ENCODE measurements around the gene LMBR1. TPM values are rescaled to one million over a fixed set of nuclear protein-coding genes. Genes with fewer than 3 reads are reported as not detected.

The LMBR1 gene
- total and polyA plus RNA-seq, 4 donors, result 11.2 to 35.7 (median 17.9) TPM

- TF ChIP-seq CTCF (IDR thresholded peaks at IDR 0.05; ENCODE audit: low read depth, low read length, missing input control), result no peak
- no peak for TF ChIP-seq SP1 (IDR thresholded peaks at IDR 0.05)
- no peak for TF ChIP-seq YY1 (IDR thresholded peaks at IDR 0.05)
- TF ChIP-seq MAX (IDR thresholded peaks at IDR 0.05), result no peak
- TF ChIP-seq JUND (IDR thresholded peaks at IDR 0.05), result no peak
- TF ChIP-seq TAF1 (conservative IDR thresholded peaks at IDR 0.05), result no peak
- TF ChIP-seq HNF4G (IDR thresholded peaks at IDR 0.05), result no peak
- no peak for TF ChIP-seq ATF3 (IDR thresholded peaks at IDR 0.05)
- TF ChIP-seq EGR1 (IDR thresholded peaks at IDR 0.05; ENCODE audit: low read depth in 2 of 2), result no peak
- no peak for TF ChIP-seq RXRA (IDR thresholded peaks at IDR 0.05)
Measured at GRCh38 chr7:156667110-156667426, 225.9 kb downstream of the LMBR1 start (continued).

- Histone ChIP-seq H3K36me3 (ENCODE audit: control insufficient read depth in 4 of 4, insufficient read depth in 3 of 4, low read depth in 1 of 4, low read length in 3 of 4) (peaks cover 0 to 4% (median 1%) of the 10 kb centered on the region in 4 donors), H3K4me1 (ENCODE audit: control insufficient read depth in 4 of 4, insufficient read depth in 4 of 4, low read length in 3 of 4) (peaks cover 0 to 3% (median 0%) of the 10 kb centered on the region in 4 donors), H3K9ac (ENCODE audit: low read depth in 1 of 2, low read length in 2 of 2) (no peak overlapping the region), H3K4me3 (ENCODE audit: low read depth in 1 of 3, low read length in 3 of 3) (no peak overlapping the region), H3K9me3 (ENCODE audit: control insufficient read depth in 4 of 4, low read length in 3 of 4) (no peaks in the 10 kb centered on the region), H3K27ac (ENCODE audit: low read depth in 1 of 2, low read length in 2 of 2) (no peak overlapping the region), H3K27me3 (ENCODE audit: control insufficient read depth in 4 of 4, insufficient read depth in 4 of 4, low read length in 3 of 4) (no peaks in the 10 kb centered on the region)
- DNase-seq (ENCODE audit: low spot score), result no peak
- 78% methylated on average over 8 of the region's 8 CpGs for WGBS
- TF ChIP-seq EGR1 (IDR thresholded peaks at IDR 0.05; ENCODE audit: low read depth in 2 of 2) (no peak), FOXA2 (IDR thresholded peaks at IDR 0.05) (no peak), FOXA1 (IDR thresholded peaks at IDR 0.05) (no peak), HNF4A (conservative IDR thresholded peaks at IDR 0.05) (no peak), NR2F2 (IDR thresholded peaks at IDR 0.05) (no peak), CTCF (IDR thresholded peaks at IDR 0.05; ENCODE audit: low read depth, low read length, missing input control) (no peak), RXRA (IDR thresholded peaks at IDR 0.05) (no peak), RAD21 (IDR thresholded peaks at IDR 0.05) (no peak), JUND (IDR thresholded peaks at IDR 0.05) (no peak), YY1 (IDR thresholded peaks at IDR 0.05) (no peak)
Measured at GRCh38 chr7:156666368-156667109, 226.4 kb downstream of the LMBR1 start.

- 97% methylated on average over 4 of the region's 4 CpGs for WGBS
- no peaks in the 10 kb centered on the region for H3K9me3 ChIP-seq (ENCODE audit: control insufficient read depth in 4 of 4, low read length in 3 of 4)
- no peaks in the 10 kb centered on the region for H3K27me3 ChIP-seq (ENCODE audit: control insufficient read depth in 4 of 4, insufficient read depth in 4 of 4, low read length in 3 of 4)
- H3K27ac ChIP-seq (ENCODE audit: low read depth in 1 of 2, low read length in 2 of 2), result no peak overlapping the region
- no peak overlapping the region for H3K4me3 ChIP-seq (ENCODE audit: low read depth in 1 of 3, low read length in 3 of 3)
- peaks cover 0 to 4% (median 0%) of the 10 kb centered on the region in 4 donors for H3K36me3 ChIP-seq (ENCODE audit: control insufficient read depth in 4 of 4, insufficient read depth in 3 of 4, low read depth in 1 of 4, low read length in 3 of 4)
- no peak for DNase-seq (ENCODE audit: low spot score)
- H3K4me1 ChIP-seq (ENCODE audit: control insufficient read depth in 4 of 4, insufficient read depth in 4 of 4, low read length in 3 of 4), result peaks cover 0 to 3% (median 0%) of the 10 kb centered on the region in 4 donors
- no peak overlapping the region for H3K9ac ChIP-seq (ENCODE audit: low read depth in 1 of 2, low read length in 2 of 2)
- TF ChIP-seq RXRA (IDR thresholded peaks at IDR 0.05), result no peak
- no peak for TF ChIP-seq RAD21 (IDR thresholded peaks at IDR 0.05)
- no peak for TF ChIP-seq GABPA (IDR thresholded peaks at IDR 0.05 in 1 of 2, conservative IDR thresholded peaks at IDR 0.05 in 1 of 2)
- no peak for TF ChIP-seq FOXA1 (IDR thresholded peaks at IDR 0.05)
- no peak for TF ChIP-seq HNF4A (conservative IDR thresholded peaks at IDR 0.05)
- TF ChIP-seq MAX (IDR thresholded peaks at IDR 0.05), result no peak
- TF ChIP-seq HNF4G (IDR thresholded peaks at IDR 0.05), result no peak
- TF ChIP-seq YY1 (IDR thresholded peaks at IDR 0.05), result no peak
- TF ChIP-seq JUND (IDR thresholded peaks at IDR 0.05), result no peak
- TF ChIP-seq FOXA2 (IDR thresholded peaks at IDR 0.05), result no peak
- no peak for TF ChIP-seq ATF3 (IDR thresholded peaks at IDR 0.05)
Measured at GRCh38 chr7:156665101-156665500, 227.9 kb downstream of the LMBR1 start.
